SHP77 (cell line): Measurements from ENCODE around the gene ZBTB42.
"Not testable (repeated sequence)": the region's sequence is repeated elsewhere in the genome, so short reads cannot be mapped to it uniquely, and the experiment has no call there.

Source experiments
- DNase-seq, 2 experiments: peaks; one replicate each; lab custom pipeline; 2025; lab: John Stamatoyannopoulos, UW

Gene ZBTB42

DNA sequence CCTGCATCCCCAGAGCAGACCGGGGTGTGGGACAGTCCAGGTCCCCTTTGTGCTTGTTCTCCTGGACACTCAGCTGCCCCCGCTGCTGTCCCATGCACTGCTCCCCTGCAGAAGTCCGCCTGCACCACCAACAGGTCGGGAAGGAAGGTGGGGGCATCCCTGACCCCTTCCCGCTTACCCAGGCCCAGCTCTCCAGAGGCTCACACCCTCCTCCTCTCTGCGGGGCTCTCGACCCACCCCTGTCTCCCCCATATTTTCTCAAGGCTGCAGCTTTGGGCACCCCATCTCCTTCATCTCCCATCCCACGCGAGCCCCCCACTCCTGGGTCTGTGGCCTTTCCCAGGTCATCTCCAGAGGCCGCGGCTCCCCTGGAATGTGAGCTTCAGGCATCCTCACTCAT is 9.4 kb downstream of the ZBTB42 start:
- DNase-seq: no peak

DNA sequence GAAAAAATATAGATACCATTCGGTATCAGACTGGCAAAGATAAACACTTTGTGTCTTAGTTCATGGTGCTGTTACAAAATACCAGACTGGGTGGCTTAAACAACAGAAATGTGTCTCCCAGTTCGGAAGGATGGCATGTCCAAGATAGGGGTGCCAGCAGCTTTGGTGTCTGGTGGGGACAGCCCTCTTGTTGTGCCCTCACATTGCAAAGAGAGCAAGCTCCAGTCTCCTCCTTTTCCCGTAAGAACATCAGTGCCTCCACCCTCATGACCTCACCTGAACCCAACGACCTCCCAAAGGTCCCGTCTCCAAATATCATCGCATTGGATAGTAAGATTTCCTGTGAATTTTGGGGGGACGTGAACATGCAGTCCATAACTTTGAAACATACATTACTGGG is 12.4 kb downstream of the ZBTB42 start:
- DNase-seq: no peak

DNA sequence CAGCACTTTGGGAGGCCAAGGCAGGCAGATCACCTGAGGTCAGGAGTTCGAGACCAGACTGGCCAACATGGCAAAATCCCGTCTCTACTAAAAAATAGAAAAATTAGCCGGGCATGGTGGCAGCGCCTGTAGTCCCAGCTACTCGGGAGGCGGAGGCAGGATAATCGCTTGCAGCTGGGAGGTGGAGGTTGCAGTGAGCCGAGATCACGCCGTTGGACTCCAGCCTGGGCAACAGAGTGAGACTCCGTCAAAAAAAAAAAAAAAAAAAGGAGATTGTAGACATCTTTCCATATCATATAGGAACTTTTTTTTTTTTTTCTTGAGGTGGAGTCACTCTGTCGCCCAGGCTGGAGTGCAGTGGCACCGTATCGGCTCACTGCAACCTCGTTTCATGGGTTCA is 13.8 kb downstream of the ZBTB42 start:
- DNase-seq: not testable (repeated sequence)

DNA sequence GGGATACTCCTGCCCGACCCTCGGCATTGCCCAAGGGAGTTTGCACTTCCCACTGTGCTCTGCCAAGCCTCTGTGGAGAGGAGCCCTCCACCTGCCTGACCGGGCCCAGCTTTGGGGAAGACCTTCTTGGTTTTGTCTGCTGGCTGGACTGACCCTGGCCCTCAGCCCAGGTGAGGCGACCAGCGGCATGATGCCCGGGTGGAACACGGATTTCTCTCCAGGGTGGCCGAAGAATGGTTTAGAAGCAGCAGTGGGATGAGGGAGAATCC is 15.6 kb downstream of the ZBTB42 start:
- DNase-seq: no peak

DNA sequence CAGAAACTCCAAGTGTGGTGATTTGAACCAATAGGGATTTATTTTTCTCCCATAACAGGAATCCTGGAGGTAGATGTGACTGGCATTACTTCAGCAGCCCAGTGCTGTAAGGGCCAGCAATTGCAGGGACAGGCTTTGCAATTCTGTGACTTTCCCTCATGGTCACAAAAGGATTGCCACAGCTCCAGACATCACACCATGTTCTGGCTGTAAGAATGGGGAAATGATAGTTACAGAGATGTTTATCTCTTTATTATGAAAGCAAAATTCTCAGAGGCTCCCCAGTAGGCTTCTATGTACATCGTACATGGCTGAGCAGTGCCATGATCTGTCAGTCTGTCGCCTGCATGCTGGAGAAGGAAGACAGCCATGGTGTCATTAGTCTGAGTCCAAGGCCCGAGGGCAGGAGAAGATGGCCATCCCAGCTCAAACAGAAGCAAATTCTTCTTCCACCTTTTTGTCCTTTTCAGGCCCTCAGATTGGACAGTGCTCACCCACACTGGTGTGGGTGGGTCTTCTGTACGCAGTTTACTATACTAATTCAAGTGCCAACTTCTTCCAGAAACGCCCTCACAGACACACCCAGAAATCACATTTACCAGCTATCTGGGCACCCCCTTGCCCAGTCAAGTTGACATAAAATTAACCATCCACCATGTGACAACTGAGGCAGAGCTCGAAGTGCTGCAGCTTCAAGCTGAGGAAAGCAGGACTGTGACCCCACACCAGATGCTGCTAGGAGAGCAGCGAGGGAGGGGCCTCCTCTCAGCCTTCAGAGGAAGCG is 17.2 kb downstream of the ZBTB42 start:
- DNase-seq: no peak

DNA sequence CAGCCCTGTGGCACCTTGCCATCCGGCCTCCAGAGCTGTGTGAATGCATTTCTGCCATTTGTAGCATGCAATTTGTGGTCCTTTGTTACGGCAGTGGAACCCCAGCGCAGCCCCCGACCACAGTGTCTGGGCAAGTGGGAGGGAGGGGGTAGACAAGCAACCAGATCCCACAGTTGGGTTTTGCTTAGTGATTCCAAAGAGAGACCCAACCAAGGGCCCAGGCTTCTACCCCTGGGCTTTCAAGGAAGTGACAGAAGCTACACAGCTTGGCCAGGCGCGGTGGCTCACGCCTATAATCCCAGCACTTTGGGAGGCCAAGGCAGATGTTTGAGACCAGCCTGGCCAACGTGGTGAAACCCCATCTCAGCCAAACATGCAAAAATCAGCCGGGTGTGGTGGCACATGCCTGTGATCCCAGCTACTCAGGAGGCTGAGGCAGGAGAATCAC is 17.8 kb downstream of the ZBTB42 start:
- no peak for DNase-seq

DNA sequence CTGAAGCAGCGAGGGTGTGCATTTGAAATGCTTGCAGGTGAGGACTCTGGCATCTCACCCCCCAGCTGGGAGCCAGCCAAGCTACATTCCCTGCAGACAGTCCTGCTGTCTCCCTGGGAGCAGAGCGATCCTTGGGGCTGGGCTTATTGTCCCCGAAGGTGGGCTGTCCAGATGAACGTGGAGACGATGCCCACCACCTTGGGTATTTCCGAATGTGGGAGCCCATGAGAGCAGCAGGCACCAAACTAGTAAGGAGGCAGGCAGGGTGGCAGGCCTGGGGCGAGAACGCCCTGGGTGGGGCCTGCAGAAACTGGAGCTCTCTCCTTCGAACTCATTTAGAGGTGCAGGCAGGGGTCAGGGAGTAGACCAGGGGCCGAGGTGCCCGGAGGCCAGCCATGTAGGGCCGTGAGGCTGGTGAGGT is 18.5 kb downstream of the ZBTB42 start:
- DNase-seq: no peak

DNA sequence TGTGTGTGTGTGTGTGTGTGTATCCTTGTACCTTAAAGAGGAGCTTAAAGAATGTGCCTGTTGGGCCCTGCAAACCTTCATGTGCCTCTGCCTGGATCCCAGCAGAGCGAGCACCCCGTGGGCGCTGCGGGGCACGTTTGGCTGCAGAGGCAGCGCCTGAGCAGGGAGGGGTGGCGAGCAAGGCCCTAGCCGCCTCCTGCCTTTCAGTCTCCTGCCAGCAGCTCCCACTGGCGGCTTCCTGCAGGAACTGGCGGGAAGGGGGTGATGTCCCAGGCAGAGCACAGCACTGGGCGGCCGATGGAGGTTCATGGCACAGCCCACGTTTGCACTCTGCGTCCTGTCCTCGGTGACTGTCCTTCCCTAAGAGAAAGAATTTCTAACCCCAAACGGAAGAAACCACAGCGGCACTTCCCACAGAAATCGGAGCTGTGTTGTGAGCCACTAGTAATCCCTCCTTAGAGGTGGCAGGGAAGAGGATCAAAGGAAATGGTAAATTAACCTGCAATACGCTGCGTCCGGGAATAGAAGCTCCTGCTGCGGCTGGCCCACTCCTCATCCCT is 19.8 kb downstream of the ZBTB42 start:
- peak in 1 of 2 experiments; percentile 62 for DNase-seq

DNA sequence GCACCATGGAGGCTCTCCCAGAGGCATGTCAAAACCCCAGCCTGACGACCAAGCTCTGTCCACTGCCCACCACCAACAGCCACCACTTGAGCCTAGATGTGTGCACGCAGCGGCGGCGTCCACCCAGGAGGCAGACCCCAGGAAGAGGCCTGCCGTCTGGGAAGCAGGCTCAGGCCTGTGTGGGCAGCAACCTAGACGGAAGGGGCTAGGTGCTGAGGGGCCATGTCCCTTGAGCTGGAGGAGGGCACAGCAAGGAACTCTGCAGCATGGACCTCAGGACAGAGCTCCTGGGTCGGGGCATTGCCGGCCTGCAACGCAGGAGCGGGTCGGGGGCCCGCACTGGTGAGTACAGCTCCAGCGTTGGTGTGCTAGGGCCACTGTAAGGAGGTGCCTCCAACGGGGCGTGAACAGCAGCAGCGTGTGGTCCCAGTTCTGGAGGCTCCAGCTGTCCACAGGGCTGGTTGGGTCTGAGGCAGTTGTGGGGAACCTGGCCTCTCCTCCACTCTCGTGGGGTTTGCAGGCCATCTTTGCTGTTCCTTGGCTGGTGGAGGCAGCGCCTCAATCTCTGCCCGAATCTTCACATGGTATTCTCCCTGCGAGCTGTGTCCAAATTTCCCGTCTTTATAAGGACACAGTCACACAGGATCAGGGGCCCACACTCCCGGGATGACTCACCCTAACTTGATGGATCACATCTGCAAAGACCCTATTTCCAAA is 20.5 kb downstream of the ZBTB42 start:
- DNase-seq: no peak

DNA sequence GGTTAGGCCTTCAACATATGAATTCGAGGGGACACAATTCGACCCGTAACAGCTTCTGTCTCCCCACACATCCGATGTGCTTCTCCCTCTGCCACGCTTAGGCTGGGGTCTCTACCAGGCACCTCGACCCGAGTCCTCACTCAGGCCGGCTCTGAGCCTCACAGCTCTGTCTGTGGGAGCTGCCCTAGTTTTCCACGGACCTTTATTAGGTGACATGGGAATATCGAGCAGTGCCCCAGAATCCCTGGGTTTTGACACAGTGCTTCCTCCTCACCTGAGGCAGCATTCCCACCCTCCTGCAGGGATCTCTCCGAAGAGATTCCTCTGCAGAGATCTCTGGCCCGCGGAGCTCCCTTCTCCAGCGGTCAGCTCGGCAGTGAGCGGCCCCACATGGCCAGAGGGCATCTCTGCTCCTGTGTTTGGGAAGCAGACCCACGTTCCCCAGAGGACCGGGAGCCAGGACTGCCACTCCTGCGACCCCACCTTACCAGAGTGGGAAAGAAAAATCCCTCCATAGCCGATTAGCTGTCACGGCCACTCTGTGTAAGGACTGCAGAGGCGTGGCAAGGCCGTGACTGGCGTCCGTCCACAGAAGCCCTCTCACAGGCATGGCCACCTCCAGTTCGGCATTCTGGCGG is 21.2 kb downstream of the ZBTB42 start:
- DNase-seq: no peak

DNA sequence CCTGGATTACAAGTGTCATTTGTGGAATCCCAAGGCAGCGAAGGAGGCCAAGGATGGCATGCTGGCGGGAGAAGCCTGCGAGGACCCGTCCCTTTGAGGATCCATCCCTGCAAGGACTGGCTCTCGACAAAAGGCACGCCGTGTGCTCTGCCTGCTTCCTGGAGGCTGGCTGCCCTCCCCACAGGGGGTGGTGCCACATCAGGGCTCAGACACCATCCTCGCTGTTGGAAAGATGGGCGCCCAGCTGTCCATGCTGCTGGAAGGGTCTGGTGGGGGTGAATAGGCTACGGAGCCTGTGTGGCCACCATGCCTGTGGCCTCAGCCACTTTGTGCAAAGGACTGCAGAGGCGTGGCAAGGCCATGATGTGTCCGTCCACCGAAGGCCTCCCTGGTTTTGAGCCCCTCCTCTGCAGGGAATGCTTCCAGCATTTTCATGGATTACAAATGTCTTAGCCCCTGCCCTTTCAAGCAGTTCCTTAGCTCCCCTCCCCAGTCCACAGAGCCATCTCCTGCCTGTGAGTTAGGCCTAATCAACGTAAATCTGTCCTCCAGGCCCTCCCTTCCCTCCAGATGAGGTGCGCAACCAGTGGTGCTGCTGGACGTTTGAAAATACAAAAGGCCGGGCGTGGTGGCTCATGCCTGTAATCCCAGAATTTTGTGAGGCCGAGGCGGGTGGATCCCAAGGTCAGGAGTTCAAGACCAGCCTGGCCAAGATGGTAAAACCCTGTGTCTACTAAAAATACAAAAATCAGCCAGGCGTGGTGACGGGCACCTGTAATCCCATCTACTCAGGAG is 22.1 kb downstream of the ZBTB42 start:
- DNase-seq: no peak

DNA sequence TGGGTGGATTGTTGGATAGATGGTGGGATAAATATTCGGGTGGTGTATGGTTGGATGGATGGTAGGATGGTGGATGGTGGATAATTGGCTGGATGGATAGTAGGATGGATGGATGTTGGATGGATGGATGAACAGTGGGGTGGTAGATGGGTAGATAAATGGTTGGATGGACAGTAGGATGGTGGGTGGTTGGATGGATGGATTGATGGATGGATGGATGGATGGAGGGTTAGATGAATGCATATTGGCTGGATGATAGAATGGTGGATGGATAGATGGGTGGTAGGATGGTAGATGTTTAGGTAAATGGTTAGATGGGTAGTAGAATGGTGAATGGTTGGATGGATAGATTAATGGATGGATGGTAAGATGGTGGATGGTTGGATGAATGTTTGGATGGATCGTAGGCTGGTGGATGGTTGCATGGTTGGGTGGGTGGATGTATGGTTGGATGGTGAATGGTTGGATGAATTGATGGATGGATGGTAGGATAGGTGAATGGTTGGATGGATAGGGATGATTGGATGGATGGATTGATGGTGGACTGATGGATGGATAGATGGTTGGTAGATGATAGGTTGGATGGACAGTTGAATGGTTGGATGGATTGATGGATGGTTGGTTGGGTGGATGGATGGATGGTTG is 23.6 kb downstream of the ZBTB42 start:
- DNase-seq: no peak

DNA sequence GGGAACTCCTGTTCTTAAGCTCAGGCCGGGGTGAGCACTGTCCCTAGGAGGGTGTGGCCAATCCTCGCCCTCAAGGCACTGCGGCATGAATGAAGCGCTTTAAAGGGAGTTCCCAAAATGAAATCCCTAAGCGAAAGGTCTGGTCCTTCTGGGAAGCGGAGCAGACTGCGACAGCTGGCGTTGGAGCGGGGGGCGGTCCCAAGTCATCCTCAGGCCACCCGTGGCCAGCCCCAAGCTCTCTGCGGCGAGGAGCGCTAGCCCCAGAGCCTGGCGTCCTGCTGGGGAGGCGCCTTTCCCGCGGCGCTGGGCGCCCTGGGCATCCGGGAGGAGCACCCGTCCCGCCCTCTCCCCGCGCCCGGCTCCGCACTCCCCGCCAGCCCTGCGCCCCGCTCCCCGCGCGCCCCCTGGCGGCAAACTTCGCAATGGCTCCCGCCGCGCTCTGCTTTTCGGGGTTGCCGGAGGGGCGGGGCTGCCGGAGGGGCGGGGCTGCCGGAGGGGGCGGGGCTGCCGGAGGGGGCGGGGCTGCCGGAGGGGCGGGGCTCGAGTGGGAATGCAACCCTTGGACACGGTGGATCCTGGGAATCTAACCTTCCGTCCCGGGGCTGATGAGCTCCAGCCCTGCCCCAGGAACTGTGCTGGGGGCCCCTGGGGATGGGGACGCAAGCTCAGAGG is 25.4 kb downstream of the ZBTB42 start:
- DNase-seq: peak; percentile 48

DNA sequence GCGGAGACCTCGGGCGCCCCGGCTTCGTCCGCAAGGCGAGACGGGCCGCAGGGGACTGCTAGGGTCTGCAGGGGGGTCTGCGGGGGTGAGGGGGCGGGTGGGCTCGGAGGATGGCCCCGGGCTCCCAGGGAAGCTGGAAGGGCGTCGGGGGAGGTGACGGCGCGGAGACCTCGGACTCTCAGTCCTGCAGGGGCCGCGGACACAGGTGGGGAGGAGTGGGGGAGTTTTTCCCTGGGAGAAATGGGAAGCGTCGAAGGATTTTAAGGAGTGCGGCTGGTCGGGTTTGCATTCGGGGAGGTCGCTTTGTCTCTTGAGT is 25.9 kb downstream of the ZBTB42 start:
- DNase-seq: no peak

DNA sequence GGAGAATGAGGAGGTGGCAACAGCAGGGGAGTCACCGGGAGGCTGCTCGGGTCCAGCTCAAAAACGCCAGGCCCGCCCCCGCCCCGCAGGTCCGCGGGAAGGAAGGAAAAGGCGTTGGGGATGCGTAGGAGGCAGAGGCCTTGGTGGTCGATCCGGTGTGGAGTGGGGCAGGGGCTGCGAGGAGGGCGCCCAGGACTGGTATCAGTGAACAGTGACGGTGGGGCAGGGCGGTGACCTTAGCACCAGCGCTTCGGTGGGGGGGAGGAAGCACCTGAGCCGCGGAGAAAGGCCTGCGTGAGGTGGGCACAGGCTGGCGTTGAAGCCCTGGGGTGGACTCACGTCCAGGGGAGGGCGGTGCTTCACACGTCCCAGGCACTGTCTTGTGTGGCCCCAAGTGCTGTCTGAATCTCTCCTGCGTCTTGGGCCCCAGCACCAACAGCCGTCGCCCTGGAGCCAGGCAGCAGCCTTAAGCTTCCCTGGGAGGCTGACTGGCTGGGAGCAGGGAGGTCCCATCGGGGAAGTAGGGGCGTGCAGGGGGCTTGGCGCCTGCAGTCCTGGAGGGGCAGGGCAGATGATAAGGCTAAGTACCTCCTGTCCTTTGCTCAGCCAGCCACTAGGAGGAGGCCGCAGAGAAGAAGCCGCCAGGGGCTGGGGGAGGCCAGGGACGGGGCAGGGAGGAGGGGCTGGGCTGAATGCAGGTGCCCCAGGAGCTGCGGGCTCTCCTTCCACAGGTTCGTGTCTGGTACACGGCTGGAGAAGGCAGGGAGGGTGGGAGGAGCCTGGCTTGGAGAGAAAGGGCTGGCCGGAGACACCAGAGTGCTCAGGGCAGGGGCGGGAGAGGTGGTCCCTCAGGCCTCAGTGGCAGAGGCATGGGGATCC is 26.5 kb downstream of the ZBTB42 start:
- peak; percentile 65 to 66 for DNase-seq

DNA sequence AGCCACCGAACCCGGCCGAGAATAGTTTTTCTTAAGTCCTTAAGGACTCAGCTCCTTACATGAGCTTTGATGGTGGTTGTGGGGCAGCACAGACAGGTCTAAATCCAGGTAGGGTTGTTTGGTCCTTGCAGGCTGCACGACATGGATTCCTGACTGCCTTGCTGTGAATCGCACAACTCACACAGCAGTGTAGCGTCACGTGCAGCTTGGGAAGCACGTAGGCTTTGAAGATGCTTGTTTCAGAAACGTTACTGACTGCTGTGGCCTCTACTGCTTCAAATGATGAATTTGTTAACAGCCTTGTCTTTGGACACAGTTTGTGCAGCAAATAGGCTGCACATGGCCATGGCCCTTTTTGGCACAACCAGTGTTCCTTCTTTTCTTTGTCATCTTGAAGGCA is 29.9 kb downstream of the ZBTB42 start:
- DNase-seq: no peak

DNA sequence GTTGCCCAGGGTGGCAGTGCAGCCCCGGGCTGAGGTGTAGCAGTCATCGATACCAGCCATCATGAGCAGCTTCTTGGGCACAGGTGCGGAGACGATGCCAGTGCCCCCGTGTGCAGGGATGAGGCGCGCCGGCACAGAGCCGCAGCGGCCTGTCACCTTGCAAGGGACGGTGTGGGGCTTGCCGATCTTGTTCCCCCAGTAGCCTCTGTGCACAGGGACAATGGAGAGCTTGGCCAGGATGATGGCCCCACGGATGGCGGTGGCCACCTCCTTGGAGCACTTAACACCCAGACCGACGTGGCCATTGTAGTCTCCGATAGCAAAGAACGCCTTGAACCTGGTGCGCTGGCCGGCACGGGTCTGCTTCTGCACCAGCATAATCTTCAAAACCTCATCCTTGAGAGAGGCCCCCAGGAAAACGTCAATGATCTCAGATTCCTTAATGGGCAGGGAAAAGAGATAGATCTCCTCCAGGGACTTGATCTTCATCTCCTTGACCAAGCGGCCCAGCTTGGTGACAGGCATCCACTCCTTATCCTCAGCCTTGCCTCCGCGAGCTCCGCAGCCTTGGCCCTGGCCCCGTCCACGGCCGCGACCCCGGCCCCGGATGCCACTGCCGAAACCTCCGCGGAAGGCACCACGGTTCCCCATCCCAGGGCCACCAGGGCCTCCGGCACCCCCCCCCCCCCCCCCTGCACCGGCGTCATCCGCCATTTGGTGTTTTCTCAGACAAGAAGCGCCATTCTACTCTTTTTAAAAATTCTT is 35.5 kb downstream of the ZBTB42 start:
- DNase-seq: not testable (repeated sequence)

DNA sequence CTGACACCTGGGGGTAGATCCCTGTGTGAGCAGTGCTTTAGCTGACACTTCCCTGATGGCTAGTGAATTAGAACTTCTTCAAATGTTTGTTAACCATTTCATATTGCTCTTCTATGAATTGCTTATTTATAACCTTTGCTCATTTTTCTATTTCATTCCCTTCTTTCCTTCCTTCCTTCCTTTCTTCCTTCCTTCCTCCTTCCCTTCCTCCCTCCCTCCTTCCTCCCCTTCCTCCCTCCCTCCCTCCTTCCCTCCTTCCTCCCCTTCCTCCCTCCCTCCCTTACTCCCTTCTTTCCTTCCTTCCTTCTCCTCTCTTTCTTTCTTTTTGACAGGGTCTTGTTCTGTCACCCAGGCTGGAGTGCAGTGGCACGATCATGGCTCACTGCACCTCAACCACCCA is 40.8 kb downstream of the ZBTB42 start:
- DNase-seq: no peak

DNA sequence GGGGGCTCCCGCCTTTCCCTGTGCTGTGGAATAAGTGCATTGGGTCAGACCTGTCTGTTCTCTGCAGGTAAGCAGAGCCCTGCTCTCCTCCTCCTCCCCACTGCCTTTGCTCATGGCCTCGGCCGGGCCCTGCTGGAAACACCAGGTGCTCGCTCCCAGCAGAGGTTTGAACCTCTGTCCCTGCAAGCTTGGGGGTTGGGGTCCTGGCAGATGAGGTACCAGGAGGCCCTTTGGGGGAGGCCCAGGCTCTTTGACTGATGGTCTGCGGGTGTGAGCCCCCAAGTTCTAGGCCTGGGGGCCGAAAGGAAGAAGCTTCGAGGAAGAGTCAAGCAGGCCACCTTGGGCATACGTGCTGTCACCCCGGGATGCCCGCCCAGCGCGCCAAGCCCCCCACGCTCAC is 42.1 kb downstream of the ZBTB42 start:
- DNase-seq: no peak
